K562 (cell line): ENCODE data around the gene NPFFR1.

ENCODE experiments used
- EP300 ChIP-seq: IDR thresholded peaks from 2 replicates; pipeline ENCODE4 v1.6.1; 2012; ENCODE audit warnings: low read length, improper control_type of control experiment
- GTF2A2 ChIP-seq: IDR thresholded peaks from 2 replicates; pipeline ENCODE4 v1.6.1; 2016; ENCODE audit warnings: mild to moderate bottlenecking, missing genetic modification characterization, missing compliant biosample characterization
- POLR2AphosphoS5 ChIP-seq: IDR thresholded peaks from 2 replicates; pipeline ENCODE4 v1.6.1; 2011; ENCODE audit warnings: mild to moderate bottlenecking, low read depth, low read length, moderate library complexity; ENCODE audit not compliant: control insufficient read depth, insufficient read depth
- WHSC1 ChIP-seq: IDR thresholded peaks from one replicate; pipeline ENCODE4 v1.6.1; 2012; ENCODE audit warnings: low read length, control low read depth, inconsistent platforms
- YBX1 ChIP-seq: fragments of 450-650 bp; IDR thresholded peaks from 2 replicates; pipeline ENCODE4 v1.7.1; 2016; ENCODE audit warnings: mild to moderate bottlenecking
- ZNF436 ChIP-seq: fragments of 250-450, 450-650 bp; sonication (Bioruptor Pico); formaldehyde crosslinking; IDR thresholded peaks from 2 replicates; pipeline ENCODE4 v1.7.0; 2020; ENCODE audit warnings: mild to moderate bottlenecking
- TF ChIP-seq, protein P1 (sequence below): sonication (generic); formaldehyde crosslinking; IDR thresholded peaks from 2 replicates; pipeline ENCODE4 v1.4.0; 2020; ENCODE audit warnings: mild to moderate bottlenecking, missing genetic modification reagents
- TF ChIP-seq, protein P2 (sequence below), 3 experiments: IDR thresholded peaks in 2 of 3; conservative IDR thresholded peaks in 1 of 3; 2 replicates each; pipeline ENCODE4 v1.5.1; 2011 to 2012; ENCODE audit warnings: low read length in 3 of 3, mild to moderate bottlenecking in 3 of 3, control low read depth in 2 of 3, improper control_type of control experiment in 1 of 3, inconsistent platforms in 1 of 3, low read depth in 1 of 3, mixed read lengths in 1 of 3, moderate library complexity in 1 of 3; ENCODE audit not compliant: insufficient read depth in 2 of 3
- TF ChIP-seq, protein P3 (sequence below): IDR thresholded peaks from 3 replicates; pipeline ENCODE4 v1.6.1; 2011; ENCODE audit warnings: borderline replicate concordance, mild to moderate bottlenecking; ENCODE audit not compliant: insufficient read length, insufficient read depth

DNA sequence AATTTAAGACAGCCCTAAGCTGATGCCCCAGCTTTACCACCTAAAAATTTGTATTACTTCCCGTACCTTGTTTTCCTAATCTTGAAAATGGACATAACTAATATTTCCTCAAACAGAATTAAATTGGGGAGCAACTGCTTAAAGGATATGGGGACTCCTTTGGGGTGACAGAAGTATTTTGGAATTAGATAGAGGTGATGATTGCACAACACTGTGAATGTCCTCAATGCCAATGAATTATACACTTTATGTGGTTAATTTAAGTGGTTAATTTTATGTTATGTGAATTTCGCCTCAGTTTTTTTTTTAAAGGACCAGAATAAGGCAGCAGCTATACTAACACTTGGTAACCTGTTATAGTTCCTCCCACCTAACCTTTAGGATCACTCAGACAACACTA is 19.9 kb upstream of the NPFFR1 start:
- TF ChIP-seq, protein P1, sequence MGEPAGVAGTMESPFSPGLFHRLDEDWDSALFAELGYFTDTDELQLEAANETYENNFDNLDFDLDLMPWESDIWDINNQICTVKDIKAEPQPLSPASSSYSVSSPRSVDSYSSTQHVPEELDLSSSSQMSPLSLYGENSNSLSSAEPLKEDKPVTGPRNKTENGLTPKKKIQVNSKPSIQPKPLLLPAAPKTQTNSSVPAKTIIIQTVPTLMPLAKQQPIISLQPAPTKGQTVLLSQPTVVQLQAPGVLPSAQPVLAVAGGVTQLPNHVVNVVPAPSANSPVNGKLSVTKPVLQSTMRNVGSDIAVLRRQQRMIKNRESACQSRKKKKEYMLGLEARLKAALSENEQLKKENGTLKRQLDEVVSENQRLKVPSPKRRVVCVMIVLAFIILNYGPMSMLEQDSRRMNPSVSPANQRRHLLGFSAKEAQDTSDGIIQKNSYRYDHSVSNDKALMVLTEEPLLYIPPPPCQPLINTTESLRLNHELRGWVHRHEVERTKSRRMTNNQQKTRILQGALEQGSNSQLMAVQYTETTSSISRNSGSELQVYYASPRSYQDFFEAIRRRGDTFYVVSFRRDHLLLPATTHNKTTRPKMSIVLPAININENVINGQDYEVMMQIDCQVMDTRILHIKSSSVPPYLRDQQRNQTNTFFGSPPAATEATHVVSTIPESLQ (CRISPR knock-in tag): no peak
- TF ChIP-seq, protein P2, sequence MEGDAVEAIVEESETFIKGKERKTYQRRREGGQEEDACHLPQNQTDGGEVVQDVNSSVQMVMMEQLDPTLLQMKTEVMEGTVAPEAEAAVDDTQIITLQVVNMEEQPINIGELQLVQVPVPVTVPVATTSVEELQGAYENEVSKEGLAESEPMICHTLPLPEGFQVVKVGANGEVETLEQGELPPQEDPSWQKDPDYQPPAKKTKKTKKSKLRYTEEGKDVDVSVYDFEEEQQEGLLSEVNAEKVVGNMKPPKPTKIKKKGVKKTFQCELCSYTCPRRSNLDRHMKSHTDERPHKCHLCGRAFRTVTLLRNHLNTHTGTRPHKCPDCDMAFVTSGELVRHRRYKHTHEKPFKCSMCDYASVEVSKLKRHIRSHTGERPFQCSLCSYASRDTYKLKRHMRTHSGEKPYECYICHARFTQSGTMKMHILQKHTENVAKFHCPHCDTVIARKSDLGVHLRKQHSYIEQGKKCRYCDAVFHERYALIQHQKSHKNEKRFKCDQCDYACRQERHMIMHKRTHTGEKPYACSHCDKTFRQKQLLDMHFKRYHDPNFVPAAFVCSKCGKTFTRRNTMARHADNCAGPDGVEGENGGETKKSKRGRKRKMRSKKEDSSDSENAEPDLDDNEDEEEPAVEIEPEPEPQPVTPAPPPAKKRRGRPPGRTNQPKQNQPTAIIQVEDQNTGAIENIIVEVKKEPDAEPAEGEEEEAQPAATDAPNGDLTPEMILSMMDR (IDR thresholded peaks at IDR 0.05 in 2 of 3, conservative IDR thresholded peaks at IDR 0.05 in 1 of 3; ENCODE audit: insufficient read depth in 2 of 3, low read depth in 1 of 3, low read length in 3 of 3): no peak
- TF ChIP-seq EP300 (no peak), YBX1 (no peak), ZNF436 (no peak), WHSC1 (no peak), GTF2A2 (tag) (no peak), POLR2AphosphoS5 (no peak)
- TF ChIP-seq, protein P3, sequence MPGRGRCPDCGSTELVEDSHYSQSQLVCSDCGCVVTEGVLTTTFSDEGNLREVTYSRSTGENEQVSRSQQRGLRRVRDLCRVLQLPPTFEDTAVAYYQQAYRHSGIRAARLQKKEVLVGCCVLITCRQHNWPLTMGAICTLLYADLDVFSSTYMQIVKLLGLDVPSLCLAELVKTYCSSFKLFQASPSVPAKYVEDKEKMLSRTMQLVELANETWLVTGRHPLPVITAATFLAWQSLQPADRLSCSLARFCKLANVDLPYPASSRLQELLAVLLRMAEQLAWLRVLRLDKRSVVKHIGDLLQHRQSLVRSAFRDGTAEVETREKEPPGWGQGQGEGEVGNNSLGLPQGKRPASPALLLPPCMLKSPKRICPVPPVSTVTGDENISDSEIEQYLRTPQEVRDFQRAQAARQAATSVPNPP: no peak
